Measurements from ENCODE around the gene CITED4.

GRCh38 chr1:40878906-40879305 is 16.7 kb upstream of the CITED4 start:
- TF ChIP-seq FOXM1 (IDR thresholded peaks at IDR 0.05; ENCODE audit: borderline replicate concordance, low read depth) (no peak), CEBPB (IDR thresholded peaks at IDR 0.05) (no peak), USF1 (IDR thresholded peaks at IDR 0.05) (no peak), EGR1 (IDR thresholded peaks at IDR 0.05) (no peak), MAX (IDR thresholded peaks at IDR 0.05) (no peak), ZBTB7A (IDR thresholded peaks at IDR 0.05; ENCODE audit: low read depth) (no peak), RAD21 (IDR thresholded peaks at IDR 0.05; ENCODE audit: low read depth) (no peak)

Data from Ishikawa (cell line).